ENCODE data around the gene PTBP2.
"Not testable (repeated sequence)": the region's sequence is repeated elsewhere in the genome, so short reads cannot be mapped to it uniquely, and the experiment has no call there.

The PTBP2 gene

DNA sequence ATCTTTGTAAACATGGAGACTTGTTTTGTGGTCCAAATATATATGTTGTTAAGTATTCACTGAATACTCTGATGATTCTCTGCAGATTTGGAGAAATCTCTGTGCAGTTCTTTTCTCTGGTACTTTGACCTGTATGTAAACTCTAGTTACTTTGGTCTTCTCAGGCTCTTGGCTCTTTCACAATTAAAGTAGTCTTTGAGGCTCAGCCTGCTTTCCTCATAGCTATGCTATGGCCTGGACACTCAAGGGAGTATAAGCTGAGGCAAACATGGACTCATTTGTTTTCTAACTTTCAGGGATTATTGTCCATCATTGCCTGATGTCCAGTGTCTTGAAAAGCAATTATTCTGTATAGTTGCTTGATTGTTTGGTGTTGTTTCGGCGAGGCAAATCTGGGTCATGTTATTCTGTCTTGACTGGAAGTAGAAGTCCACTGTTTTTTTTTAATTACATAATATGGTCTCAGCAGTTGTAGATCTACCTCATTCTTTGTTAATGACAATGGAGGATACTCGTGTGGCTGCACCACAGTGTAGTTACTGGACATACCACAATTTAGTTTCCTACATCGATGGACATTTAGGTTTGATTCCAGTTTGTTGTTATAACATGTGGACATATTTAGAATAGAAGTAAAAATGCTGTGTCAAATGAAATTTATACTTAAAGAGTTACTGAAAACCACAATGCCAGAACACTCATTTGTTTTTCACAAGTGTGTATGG lies 9.2 kb downstream of the PTBP2 start:
- DNase-seq (ENCODE audit: low spot score) (no peak), FAIRE-seq (no peak)

DNA sequence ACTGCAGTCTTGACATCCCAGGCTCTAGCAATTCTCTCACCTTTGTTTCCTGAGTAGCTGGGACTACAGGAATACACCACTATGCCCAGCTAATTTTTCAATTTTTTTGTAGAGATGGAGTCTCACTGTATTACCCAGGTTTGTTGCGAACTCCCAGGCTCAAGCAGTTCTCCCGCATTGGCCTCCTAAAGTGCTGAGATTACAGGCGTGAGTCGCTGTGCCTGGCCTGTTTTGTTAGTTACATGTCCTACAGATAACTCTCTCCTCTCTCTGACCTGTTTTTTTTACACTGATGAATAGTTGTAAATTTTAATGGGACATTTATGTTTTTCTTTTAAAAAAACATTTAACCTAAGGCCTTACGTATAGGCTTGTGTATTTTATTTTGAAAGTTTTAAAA lies 19.8 kb downstream of the PTBP2 start:
- no peak for DNase-seq (ENCODE audit: low spot score)
- FAIRE-seq: no peak

DNA sequence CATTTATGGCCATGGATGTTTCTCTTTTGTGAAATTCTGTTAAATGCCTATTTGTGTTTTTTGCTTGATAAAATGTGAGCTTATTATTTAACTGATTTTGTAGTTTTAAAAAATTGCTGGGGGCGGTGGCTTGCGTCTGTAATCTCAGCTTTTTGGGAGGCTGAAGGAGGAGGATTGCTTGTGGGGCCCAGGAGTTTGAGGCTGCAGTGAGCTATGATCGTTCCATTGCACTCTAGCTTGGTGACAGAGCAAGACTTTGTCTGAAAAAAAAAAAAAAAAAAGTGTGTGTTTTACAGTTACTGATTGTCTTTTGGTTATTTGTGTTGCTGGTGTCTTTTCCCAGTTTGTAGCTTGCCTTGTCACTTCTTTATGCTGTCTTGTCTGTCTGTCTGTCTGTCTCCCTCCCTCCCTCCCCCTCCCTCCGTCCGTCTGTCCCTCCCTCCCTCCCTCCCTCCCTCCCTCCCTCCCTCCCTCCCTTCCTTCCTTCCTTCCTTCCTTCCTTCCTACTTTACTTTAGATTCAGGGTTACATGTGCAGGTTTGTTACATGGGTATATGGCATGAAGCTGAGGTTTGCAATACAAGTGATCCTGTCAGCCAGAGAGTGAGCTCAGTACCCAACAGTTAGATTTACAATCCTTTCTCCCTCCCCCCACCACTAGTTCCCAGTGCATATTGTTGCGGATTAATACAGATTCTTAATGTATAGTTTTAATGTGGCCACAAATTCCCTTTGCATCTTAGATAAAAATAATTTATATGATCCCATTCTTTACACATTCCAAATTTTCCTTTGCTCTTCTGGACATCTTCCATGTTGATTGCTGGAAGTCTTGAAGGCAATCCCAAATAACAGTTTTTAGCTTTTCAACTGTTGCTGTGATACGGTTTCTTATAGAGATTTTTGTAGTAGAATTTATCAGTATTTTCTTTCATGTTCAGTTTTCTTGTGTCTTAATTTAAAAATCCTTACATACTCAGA lies 25.1 kb downstream of the PTBP2 start:
- FAIRE-seq (no peak), DNase-seq (ENCODE audit: low spot score) (no peak)

DNA sequence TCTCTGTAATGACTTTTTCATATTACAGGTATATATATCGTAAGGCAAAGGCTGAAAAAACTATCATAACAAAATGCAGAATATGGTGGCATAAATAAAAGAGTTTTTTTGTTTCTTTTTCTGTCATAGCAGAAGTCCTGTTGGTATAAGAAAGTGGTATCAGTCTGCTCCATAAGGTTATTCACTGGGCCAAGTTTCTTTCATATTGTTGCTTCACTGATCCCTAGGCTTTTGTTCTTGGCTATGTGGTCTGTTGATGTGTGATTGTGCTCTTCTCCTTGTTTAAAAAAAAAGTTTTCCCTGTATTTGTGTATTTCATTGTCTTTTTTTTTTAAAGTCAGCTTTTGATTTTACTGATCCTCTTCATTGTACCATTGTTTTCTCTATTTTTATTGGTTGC lies 26.0 kb downstream of the PTBP2 start:
- no peak for FAIRE-seq
- DNase-seq (ENCODE audit: low spot score): no peak

DNA sequence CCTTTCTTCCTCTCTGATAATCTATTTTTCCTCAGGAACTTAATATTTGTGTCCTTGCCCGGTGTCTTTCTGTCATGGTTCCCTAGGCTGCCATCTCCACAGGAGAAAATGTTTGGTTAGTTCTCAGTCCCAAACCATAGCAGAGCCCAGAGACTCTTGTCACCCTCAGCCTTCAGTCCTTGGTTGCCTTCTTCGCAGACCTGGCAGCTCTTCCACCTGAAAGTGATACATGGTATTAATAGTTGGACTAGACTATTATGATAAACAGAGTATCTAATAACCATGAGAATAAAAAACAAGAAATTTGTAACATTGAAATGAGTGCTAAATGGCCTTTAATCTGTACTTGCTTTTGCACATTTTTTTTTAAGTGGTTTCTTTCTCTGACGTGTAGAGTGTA lies 26.5 kb downstream of the PTBP2 start:
- FAIRE-seq (no peak), DNase-seq (ENCODE audit: low spot score) (no peak)

DNA sequence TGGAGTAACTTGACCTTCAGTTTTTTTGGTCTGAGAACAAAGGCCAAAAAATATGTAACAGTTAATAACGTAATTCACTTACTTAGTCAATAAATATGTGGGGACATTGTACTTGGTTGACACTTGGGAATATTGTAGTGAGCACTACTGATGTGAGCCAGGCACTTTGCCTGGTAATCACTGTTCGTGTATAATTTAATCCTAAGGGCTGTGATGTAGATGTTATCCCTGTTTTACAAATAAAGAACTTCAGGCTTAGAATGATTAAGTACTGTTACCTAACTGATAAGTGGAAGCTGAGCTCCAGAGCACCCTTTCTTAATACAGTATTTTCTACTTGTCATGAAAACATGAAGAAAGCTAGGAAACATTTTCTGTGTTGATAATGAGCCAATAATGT lies 28.0 kb downstream of the PTBP2 start:
- FAIRE-seq (no peak), DNase-seq (ENCODE audit: low spot score) (no peak)

DNA sequence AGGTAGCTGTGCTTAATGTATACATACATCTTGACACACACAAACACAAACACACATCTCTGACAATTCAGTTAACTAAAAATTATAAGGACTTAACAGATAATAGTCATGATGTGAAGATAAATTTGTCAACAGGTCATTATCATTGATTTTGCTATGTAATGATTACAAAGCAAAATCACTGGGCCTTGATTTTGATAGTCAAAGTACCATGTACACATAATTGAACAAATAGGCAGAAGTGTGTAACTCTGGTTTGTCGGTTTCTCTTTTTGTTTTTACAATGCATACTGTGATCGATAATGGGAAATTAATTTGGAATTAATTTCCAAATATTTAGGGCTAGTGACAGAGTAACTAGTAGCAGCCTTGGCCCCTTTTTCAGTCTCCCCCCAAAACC lies 30.8 kb downstream of the PTBP2 start:
- DNase-seq (ENCODE audit: low spot score) (no peak), FAIRE-seq (no peak)

DNA sequence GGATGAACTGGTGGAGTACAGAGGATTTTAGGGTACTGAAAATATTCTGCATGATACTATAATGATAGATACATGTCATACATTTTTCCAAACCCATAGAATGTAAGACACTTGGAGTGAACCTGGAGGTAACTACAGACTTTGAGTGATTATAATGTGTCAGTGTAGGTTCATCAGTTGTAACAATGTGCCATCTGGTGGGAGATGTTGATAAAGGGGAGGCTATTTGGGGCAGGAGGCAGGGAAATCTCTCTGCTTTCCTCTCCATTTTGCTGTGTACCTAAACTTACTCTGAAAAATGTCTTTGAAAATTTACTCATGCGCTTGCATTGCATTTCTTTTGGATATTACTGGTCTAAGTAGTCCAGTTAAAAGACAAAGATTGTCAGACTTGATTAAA lies 35.2 kb downstream of the PTBP2 start:
- FAIRE-seq (no peak), DNase-seq (ENCODE audit: low spot score) (no peak)

DNA sequence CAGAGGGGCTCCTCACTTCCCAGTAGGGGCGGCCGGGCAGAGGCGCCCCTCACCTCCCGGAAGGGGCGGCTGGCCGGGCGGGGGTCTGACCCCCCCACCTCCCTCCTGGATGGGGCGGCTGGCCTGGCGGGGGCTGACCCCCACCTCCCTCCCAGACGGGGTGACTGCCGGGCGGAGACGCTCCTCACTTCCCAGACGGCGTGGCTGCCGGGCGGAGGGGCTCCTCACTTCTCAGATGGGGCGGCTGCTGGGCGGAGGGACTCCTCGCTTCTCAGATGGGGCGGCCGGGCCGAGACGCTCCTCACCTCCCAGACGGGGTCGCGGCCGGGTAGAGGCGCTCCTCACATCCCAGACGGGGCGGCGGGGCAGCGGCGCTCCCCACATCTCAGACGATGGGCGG lies 41.0 kb downstream of the PTBP2 start:
- FAIRE-seq; DNase-seq (ENCODE audit: low spot score): not testable (repeated sequence)

DNA sequence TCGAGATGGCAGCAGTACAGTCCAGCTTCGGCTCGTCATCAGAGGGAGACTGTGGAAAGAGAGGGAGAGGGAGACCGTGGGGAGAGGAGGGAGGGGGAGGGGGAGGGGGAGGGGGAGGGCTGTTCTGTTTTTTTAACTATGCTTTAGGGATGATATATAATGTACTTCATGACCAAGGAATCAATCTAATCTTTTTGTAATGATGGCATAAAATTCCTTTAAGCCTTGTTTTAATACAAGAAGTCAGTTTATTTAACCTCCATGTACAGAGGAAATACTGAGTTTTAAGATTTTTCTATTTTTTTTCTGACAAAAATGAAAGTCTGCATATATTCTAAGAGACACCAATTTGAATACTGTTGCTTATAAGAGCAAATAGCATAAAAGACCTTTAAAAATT lies 41.9 kb downstream of the PTBP2 start:
- FAIRE-seq: no peak

DNA sequence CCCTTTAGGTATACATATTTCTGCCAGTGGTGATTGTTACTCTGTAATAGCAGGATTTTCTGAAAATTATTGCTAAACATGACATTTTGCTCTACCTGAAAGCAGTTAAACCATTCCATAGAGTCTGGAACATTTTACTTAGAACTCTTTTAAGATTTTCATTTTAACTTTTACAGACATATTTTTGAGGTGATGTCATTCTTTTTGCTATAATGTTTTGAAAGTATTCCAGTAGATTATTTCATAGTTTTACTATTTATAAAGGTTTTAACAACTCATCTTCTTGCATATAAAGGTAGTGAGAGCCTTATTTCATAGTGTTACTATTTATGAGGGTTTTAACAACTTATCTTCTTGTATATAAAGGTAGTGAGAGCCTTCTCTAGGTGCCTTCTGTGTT lies 42.9 kb downstream of the PTBP2 start:
- DNase-seq (ENCODE audit: low spot score): no peak
- no peak for FAIRE-seq

More for the DNA sequence above, 41.9 kb downstream of the PTBP2 start:
- no peak for DNase-seq (ENCODE audit: low spot score)

DNA sequence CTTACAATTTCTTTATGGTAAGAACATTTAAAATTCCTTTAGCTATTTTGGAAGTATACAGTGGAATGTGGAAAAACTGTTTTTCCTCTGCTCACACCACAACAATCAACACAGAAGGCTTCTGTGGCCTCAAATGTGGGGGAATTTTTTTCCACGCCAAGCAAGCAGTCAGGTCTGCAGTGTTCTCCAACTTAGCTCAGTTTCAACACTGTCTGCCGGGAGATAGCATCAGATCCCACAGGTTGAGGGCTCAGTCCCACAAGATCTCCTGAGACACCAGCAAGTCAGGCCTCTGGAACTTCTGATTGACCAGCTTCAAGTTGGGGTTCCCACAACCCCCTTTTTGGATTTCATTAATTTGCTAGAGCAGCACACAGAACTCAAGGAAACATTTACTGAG lies 50.3 kb downstream of the PTBP2 start:
- no peak for DNase-seq (ENCODE audit: low spot score)
- FAIRE-seq: no peak

DNA sequence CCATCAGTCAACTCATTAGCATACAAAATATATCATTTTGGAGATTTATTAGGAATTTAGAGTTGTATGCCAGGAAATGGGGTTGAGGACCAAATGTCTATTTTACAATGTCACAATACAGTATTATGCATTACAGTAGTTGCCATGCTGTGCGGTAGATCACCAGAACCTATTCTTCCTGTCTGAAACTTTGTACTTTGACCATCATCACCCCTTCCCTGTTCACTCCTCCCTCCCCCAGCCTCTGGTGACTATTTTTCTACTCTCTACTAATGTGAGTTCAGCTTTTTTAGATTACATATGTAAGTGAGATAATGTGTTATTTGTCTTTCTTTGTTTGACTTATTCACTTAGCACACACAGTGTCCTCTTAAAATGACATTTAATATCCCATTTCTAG lies 50.8 kb downstream of the PTBP2 start:
- DNase-seq (ENCODE audit: low spot score) (no peak), FAIRE-seq (no peak)

DNA sequence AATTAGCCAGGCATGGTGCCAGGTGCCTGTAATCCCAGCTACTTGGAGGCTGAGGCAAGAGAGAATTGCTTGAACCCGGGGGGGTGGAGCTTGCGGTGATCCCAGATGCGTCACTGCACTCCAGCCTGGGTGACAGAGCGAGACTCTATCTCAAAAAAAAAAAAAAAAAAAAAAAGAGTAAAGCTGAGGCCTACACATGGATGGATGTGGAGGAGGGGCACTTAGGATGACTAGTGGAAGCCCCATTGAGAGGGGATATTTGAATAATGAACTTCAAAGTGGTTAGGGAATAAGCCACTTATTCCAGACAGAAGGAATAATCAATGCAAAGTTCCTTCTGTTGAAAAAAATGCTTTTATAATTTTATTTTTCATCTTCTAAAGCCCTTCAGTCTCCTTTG lies 51.4 kb downstream of the PTBP2 start:
- no peak for FAIRE-seq
- no peak for DNase-seq (ENCODE audit: low spot score)

DNA sequence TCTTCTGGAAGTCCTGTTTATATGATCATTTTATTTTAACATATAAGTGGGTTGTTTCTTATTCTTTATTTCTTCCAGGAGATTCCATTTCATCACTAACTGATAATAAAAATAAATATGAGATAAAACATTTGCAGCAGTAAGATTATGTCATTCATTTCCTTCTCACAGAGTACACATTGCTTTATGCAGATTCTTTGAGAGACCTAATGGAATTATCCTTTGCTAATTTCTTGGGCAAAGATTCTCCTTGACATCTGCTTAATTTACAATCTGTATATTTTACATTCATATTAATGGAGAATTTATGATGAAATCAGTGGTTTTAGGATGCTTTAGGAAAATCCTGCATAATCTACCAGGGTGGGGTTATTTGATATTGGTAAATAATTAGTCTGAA lies 60.6 kb downstream of the PTBP2 start:
- DNase-seq (ENCODE audit: low spot score) (no peak), FAIRE-seq (no peak)

DNA sequence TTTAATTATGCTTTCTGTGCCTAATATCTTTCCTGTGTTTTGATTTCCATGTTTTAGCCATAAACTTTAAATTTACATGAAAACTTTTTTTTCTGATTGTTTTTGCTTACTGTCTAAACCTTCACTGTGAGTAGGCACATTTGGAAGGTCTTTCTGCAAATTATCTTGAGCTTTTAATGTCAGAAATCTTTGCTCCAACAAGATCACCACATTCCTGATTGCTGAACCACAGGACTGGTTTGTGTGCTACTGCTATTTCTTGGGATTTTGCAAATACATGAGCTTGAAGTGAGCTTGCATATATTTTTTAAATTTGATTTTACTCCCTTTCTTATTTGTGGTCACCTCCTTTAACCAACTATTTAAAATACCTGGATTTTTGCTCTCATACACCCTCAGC lies 61.3 kb downstream of the PTBP2 start:
- no peak for FAIRE-seq

DNA sequence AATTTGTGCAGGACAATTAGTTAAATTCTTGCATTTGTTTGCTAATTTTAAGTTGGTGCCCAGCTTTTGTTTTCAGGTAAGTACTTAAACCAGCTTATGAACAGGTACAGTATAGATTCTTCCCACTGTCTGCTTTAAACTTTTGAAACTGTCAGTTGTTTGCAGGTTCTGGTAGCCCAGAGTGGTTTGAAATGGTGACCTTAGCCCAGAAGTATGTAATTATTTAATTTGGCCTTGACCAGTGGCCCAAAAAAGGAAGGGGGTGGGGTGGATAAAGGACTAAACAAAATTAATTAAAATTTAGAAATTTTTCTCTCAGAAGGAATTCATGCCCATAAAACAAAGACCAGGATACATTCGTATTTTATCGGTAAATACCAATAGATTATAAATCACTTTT lies 69.0 kb downstream of the PTBP2 start:
- no peak for DNase-seq (ENCODE audit: low spot score)
- no peak for FAIRE-seq

More for the DNA sequence above, 61.3 kb downstream of the PTBP2 start:
- no peak for DNase-seq (ENCODE audit: low spot score)

DNA sequence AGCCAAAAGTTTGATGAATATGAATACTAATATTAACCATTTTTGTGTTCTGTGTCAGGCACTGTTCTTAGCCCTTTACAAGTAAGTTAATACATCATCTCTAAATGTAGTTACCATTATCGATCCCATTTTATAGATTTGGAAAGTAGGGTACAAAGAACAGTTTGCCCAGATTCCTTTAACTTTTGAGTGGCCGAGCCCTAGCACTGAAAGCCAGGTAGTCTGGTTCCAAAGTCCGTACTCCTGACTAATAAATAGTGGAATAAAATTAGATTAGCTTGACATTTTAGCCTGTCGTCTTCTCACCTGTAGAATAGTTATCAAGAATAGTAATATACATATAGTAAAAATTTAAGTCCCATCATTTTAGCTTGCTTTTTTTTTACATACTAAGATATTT lies 70.6 kb downstream of the PTBP2 start:
- DNase-seq (ENCODE audit: low spot score) (no peak), FAIRE-seq (no peak)

DNA sequence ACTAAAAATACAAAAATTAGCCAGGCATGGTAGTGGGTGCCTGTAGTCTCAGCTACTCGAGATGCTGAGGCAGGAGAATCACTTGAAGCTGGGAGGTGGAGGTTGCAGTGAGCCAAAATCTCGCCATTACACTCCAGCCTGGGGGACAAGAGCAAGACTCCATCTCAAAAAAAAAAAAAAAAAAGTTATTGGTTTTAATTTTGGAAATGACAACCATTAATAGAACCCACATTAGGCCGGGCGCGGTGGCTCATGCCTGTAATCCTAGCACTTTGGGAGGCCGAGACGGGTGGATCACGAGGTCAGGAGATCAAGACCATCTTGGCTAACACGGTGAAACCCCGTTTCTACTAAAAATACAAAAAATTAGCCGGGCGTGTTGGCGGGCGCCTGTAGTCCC lies 80.1 kb downstream of the PTBP2 start:
- FAIRE-seq; DNase-seq (ENCODE audit: low spot score): not testable (repeated sequence)

DNA sequence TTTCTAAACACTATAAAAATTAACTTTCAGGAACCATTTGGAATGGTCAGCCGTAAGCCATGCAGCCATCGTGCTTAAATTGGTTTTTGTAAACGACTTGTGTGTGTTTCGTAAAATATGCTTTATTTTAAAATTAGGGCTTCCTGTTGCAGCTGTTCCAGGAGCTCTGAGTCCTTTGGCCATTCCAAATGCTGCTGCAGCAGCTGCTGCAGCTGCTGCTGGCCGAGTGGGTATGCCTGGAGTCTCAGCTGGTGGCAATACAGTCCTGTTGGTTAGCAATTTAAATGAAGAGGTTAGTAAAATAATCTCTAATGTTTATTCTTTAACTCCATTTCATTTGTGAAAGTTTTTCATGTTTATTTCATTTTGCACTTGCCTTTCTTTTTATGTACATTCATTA lies 83.1 kb downstream of the PTBP2 start:
- FAIRE-seq: no peak

DNA sequence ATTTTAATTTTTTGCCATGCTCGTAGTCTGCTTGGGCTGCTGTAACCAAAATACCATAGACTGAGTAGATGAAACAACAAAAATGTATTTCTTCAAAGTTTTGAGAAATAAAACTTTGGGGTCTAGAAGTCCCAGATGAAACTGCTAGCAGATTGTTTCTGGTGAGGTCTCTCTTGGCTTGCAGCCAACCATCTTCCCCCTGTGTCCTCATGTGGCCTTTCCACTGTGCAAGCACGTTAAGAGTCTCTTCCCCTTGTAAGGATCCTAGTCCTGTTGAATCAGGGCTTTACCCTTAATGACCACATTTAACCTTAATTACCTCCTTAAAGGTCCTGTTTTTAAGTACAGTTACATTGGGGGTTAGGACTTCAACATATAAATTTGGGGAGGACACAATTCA lies 86.6 kb downstream of the PTBP2 start:
- FAIRE-seq (no peak), DNase-seq (ENCODE audit: low spot score) (no peak)

More for the DNA sequence above, 83.1 kb downstream of the PTBP2 start:
- no peak for DNase-seq (ENCODE audit: low spot score)

DNA sequence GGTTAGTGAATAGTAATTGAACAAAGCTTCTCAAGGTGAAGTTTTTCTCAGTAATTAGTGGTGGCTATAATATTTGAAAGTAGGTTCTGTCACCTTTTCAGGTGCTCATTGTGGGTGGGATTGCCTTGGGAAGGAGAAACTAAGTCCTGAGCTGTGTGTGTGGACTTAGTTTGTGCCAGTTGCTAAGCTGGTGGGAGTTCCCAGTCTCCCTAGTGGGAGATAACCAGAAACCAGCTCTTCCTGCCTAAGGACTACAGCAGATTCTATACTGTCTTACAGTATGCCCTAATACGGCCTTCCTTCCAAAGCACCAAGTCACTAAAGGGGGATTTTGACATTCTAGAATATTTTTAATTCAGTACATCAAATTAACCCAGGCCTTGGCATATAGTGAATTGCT lies 94.3 kb downstream of the PTBP2 start:
- DNase-seq (ENCODE audit: low spot score) (no peak), FAIRE-seq (no peak)

DNA sequence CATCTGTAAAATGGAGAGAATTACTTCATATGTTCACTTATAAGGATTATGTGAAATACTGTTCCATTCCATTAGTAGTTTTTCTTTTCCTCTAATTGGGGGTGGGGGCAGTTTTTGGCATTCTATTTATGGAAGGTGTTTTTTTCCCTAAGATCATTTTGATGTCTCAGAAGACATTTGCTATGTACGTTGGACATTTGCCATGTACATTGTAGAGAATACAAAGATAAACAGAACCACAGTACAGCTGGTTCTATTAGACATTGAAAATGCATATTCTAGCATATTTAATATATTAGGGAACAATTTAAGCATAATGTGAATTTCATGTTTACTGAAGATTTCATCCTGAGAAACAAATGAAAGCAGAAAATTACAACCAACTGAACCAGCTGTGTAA lies 98.5 kb downstream of the PTBP2 start:
- FAIRE-seq (no peak), DNase-seq (ENCODE audit: low spot score) (no peak)

Data from RCC 7860 (cell line).